HG03159 (cell line): ENCODE data around the gene PPM1A.

ENCODE experiments used
- ATAC-seq: cut with Tn5 transposase; IDR thresholded peaks from one replicate; pipeline ENCODE4 v1.9.1; 2021; ENCODE audit warnings: mild to moderate bottlenecking, moderate library complexity; ENCODE audit not compliant: unreplicated experiment

PPM1A gene

DNA sequence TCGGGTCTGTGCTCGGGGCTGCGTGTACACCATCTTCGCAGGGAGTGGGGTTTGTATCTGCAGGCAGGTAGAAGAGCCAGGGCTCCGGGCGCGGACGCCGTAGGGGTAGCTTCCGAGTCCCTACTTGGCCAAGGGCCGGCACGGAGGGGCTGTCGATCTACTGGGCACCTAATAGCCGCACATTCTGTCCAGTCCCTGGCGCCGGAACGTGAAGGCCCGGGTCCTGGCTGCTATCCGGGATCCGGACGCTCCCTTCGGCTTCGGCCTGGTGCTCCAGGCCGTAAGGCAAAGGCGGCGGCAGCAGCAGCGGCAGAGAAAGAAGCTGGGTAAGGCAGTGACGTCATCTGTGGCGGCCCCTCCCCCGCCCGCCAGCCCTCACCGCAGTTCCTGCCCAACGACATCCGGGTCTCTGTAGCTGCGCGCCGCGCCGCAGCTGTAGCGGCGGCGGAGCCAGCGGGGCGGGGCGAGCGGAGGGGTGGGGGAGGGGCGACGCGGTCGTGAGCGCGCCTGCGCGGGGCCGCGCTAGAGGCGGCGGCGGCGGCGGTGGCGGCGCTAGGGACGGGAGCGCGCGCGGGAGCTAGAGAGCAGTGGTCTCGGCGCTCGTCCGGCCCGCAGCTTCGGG, at the start of gene PPM1A:
PPM1A (plus strand) TSS at position 525 of the 622 bp plus-strand sequence. CDS start 33,483 bp downstream, outside the sequence.
- peak; percentile 70 for ATAC-seq

DNA sequence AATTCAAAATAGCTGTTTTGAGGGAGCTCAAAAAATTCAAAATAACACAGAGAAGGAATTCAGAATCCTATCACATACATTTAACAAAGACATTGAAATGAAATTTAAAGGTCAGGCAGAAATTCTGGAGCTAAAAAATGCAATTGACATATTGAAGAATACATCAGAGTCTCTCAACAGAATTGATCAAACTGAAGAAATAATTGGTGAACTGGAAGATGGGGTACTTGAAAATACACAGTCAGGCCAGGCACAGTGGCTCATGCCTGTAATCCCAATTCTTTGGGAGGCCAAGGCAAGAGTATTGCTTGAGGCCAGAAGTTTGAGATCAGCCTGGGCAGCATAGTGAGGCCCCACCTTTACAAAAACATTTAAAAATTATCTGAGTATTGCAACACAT, 49.7 kb upstream of the PPM1A start:
- no peak for ATAC-seq

DNA sequence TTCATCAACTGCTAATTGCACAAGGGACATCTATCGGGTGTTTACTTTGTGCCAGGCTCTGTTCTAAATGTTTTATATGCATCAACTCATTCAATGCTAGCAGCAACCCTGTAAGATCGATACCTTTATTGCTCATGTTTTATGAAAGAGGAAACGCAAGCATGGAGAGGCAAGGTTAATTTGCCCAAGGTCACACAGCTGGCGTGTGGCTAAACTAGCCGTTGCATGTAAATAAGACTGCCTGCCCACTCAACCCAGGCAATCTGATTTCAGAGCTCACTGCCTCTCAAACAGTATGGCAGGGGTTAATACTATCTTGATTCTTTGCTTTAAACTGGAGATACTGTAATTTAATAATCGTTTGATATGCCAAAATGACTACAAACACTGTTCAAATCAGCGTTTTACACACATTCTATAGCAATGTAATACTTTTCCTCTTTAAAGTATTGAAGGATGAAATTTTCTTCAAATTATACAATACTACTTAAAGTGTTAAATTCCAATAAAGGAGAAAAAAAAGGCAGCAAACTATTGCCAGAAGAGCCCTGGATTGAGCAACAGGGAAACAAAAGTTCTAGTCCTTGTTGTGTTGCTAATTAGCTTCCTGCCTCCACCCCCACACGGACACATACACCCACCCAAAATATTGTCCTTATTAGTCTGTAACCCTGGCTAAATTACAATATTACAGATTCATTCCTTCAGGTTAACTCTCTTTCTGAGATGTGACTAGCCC, 44.7 kb upstream of the PPM1A start:
- peak; percentile 88 for ATAC-seq

DNA sequence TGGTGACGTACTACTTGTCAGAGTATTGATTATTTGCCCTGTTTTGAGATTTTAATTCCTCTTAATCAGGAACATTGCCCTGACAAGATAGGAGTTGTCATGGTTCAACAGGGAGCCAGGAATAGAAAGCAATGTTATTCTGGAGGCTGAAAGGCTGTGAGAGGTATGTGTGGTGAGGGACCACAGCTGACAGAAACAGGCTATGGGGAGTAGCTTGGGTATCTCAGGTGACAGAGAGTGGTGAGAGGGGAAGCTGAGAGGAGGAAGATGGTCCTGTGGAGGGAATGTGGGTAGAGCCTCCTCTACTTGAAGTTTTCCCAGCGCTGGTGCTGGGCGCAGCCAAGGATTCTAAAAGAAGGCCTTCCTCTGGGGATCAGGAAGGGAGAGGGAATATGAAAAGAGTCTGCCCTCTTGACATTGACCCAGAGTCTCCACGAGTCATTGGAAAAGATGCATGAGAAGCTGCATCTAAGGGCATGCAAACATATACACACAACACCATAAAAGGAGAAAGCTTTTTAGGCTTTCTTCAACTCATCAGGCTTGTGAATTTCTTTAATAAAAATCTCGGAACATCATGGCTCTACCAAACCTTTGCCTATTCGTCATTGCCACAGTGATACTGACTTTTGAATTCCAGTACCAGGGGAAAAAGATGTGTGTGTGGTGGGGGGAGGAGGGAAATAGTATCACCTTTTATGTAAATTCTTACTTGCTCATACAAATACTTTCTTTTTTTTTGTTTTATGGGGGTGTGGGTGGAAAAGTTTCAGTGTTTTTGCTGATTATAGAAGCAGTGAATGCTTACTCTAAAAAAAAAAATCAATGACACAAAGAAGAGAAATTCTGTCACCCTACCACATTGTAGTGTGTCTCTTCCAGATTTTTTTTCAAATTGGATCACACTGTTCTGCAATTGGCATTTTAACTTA, 43.9 kb upstream of the PPM1A start:
- peak; percentile 37 for ATAC-seq

DNA sequence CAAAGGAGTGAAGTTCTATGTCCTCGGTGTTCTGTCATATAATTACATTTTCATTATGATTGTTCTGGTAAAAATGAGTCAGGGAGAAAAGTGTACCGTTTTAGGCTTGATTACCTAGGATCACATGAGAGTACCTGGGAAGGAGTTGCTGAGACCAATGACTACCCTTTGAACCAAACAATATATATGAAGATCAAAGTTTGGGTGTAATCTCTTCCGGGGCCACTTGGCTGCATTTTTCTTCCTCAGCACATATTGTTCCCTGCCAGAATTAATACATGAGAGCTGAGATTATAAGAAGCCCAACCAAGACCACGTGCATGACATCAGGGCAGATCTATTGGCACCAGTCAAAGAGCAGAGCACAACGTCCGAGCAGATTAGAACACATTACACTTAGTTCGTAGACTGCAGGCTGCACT, 42.8 kb upstream of the PPM1A start:
- no peak for ATAC-seq

DNA sequence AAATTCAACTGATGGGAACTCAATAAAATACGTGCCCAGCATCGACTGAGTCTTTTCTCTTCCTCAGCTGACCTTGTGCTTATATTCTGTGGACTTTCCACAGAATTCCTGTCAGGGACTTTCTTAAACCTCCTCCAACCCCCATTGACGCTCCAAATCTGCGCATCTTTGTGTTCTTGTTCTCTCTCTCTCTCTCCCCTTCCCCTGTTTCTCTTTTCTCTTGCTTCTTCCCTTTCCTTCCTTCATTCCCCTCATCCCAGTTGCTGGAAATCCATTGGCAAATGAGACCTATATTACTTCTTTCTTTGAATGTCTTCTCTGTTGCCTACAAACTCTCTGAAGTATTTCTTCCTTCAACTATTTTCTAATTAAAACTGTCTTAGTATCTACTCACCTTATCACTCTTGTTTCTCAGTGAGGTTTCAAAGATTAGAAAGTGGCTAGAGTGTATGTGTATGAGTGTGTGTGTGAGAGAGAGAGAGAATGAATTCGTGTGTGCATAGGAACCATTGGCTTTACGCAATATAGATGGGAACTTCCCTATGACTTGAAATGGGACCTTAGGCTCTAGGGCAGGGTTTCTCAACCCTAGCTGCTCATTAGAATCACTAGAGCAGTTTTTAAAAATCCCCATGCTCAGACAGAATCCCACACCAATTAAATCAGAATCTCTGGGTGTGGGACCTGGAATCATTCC, 42.0 kb upstream of the PPM1A start:
- no peak for ATAC-seq

DNA sequence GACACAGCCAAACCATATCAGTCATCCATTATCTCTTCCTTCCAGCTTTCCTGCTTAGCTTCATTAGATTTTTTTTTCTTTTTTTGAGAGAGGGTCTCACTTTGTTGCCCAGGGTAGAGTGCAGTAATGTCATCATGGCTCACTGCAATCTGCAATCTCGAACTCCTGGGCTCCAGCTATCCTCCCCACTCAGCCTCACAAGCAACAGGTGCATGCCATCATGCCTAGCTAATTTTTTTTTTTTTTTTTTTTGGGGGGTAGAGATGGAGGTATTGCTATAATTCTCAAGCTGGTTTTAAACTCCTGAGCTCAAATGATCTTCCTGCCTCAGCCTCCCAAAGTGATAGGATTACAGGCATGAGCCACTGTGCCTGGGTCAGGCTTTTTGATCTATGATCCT, 38.3 kb upstream of the PPM1A start:
- no peak for ATAC-seq

DNA sequence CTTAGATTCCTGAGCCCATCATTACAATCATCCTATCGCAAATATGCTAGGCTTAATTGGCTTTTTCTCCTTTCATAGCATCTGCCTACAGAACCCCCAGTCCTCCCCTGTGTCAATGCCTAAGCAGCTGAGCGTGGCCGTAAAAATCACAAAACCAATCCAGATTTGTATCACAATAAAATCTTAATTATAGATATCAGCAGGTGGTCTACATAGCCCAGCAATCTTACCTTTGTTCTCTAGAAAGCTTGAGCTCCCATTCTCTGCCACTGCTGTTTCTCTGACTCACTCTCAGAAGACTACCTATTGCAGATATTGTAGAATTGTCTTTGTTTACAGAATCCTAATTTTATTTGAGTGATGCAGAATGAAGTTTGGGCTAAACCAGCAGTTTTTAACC, 37.9 kb upstream of the PPM1A start:
- no peak for ATAC-seq

DNA sequence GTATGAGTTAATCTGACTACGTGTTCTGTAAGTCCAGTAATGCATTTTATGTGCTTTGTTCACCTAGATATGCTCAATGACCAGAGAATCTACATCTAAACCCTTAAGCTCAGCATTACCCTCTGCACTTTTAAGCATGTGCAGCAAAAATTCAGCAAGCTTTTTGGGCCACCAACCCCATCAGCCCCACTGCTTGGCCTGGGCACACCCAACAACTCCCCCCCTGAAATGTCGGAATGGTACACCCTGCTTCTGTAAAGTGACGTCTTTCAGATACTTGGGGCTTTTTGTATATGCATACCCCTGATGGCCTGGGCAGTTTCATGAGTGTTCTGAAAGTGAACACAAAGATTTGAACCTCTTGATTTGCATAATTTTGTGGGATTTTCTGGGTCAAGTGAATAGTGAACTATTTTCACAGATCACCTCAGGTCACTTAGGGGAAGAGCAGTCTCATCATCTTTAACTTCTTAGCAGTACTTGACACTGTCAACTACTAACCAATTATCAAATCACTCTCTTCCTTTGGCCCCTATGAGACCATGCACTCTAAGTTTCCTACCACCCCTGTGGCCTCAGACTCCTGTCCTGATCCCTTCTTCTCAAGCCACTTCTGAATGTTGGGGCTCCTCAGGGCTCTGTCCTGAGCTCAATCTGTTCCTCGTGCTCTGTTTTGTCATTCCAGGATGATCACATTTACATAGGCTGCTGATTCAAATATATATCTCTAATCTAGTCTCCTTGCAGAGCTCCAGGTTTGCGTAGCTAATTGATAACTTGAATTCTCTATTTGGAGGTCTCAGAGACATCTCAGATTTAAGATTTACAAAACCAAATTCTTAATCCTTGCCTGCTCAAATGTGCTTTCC, 36.3 kb upstream of the PPM1A start:
- peak; percentile 93 for ATAC-seq

DNA sequence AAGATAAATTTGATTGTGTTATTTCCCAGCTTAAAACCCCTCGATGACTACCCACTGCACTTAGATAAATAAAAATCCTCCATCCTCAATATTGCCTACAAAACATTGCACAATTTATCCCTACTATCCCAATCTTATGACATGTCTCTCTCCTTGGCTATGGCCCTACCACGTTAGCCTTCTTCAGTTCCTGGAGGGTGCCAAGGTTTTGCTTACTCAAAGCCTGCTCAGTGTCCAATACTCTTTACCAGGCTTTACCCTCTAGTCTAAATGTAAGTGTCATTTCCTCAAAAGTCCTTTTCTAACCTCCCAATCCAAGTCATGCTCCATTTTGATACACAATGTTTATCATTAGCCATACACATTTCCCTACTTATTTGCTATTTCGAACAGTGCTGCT, 35.0 kb upstream of the PPM1A start:
- no peak for ATAC-seq

DNA sequence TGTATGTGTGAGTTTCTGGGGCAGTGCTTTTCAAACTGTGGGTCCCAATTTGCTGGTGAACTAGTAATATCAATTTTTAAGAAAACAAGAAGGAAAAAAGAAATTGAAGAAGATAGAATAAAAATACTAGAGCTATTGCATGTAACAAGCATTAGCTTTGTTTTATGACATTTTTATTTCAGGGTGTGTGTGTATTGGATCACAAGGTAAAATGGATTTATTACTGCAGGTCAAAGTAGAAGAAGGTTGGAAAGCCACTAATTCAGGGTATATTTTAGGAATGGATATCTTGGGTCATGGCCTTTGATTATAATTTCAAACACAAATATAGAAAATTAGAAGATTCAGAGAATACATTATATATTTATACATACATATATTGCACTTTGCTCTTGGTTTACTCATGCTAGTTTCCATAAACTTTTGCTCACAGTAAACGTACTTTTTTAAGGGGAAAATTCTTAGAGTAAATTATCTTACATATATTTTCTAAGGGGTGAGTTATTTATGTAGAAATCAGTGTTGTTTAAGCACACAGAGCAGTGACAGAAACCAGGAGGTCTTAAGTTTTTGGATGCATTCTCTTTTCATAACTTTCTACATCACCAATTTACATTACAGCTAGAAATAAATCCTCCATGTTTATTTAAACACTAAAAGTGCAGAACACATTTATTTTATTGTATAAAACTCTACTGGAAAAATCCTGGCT, 34.5 kb upstream of the PPM1A start:
- ATAC-seq, result no peak

DNA sequence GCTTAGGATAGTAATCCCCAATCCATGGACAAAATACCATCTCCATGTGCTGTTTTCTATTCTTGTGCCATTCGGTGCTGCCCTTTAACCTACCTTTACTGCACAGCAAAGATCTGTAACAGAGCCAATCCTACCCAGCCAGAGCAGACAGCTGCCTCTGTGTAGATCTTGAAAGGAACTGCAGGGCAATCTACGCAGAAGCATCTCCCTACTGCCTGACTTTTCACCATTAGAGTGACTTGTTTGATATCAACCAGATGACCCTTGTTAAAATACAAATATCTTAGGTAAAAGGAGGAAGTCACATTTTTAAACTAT, 33.9 kb upstream of the PPM1A start:
- no peak for ATAC-seq

DNA sequence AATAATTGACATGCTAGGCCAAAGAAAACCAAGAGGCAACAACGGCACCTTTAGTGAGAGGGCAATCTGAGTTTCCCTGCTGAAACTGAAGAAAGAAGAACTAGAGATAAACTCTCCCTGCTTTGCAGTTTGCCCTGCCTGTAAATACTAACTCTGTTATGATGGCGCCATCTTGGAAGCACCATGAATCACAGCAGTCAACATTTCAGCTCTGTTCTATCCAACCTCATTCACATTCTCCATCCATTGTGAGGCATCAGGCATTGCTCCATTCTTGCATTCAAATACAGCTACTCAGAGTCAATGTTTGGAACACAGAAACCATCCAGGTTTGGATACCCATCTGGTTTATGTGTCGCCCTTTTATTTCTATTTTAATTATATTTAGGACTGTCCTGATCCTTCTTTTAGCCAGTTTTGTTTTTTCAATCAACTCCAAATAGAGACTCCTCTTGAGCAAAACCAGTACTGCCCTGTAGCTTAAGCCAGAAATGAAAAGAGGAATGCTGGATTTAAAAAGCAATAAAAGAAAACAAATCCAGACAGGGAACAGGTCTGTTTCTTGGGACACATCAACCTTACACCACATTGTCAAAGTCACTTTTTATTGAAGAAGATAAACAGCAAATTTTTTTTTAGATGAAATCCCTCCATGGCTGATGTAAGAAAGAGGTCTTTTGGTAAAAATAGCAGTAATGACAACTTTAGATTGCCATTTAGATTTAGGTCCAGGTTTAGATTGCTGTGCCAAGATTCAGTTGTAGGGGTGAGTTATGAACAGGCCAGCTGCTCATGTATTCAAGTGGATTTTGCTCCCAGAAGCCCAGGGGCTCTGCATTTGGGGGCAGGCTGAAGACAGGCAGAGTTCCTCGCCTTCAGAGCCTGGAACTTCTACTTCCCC, 33.3 kb upstream of the PPM1A start:
- no peak for ATAC-seq

DNA sequence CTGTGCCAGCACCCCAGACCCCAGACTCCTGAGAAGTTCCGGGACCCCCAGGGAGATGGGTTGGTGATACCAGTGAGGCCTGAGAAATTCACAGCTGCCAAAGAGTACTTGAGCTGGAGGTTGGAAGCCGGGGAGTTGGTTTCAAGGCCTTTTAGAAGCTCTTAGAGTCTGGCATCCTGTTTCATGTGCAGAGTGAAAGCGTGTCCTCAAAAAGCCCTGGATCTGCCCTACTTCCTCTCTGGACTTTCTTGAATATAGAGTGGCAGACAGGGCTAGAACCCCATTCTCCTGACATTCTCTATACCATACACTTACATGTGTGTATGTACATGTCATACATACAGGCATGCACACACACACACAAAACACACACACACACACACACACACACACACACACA, 31.3 kb upstream of the PPM1A start:
- no peak for ATAC-seq

DNA sequence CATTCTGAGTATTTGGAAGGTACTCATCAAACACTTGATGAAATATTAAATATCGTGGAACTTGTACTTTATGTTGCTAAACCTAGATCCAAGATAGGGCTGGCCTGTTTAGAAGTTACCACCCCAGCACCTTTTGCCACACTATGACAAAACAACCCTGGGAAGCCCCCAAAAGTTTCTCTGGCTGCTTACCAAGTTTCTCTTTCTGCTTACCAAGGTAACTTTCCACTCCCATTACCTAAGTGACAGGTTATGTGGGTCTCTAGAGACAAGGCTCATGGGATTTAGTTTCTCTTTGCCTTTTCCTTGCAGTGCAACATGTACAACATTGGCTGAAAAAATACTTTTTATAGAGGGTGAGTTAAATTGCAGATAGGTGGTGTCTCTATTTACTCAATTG, 28.9 kb upstream of the PPM1A start:
- ATAC-seq, result peak; percentile 60

DNA sequence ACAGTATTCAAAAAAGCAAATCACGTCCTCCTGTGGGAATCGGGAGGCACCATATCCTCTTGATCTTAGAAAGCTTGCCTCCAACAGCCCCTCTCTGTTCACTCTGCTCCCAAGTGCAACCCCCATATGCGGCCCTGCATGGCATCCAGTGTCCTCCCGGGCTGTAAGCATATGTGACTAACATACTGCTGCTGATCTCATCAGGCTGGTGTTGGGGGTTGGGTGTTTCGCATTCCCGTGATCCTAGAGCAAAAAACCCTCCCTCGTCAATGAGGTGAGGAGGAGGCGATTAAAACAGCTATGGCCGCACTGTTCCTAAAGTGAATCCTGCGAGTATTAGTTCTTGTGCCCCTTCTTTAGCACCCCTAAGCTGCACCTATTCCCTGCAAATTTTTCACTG, 28.1 kb upstream of the PPM1A start:
- no peak for ATAC-seq

DNA sequence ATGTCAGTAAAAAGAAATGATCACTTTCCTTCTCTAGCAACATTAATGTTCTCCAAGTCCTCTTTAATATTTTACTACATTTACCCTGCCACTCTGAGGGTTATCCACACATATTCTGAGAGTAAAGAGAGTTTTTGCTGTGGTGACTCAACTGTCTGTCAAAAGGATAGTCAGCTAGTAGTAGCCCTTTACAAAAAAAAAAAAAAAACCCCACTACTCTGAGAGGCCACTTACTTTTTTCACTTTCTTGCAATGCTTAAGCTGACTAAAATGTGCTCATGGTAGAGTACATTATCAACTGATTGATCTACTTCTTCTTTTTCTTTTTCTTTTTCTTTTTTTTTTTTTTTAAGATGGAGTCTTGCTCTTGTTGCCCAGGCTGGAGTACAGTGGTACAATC, 27.6 kb upstream of the PPM1A start:
- no peak for ATAC-seq

DNA sequence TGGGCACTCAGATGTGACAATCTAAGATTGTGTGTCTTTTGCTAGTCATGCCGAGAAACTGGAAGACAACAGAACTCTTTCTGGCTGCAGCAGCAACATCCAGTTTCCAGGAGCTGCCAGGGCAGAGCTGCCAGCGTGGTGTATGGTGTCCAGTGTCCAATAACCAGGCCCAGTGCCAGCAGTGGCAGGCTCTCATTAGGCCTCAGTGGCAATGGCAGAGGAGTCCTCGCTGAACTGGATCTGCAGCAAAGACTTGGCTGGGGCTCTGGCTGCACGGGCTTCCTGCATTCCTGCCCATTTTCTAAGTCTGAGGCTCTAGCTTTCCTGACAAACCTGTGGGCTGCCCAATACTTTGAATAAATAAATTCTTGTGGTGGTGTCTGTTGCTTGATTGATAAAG, 26.2 kb upstream of the PPM1A start:
- ATAC-seq, result no peak

DNA sequence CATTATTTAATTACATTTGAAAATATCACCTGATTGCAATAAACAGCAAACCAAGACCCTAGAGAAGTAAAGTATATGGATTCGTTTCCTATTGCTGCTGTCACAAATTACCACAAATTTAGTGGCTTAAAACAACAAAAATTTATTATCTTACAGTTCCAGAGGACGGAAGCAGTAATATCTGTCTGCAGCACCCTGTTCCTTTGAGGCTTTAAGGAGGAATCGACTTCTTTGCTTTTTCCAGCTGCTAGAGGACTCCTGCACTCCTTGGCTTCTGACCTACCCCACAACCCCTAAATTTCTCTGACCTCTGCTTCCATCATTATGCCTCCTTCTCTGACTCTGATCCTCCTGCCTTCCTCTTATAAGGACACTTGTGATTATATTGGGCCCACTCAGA, 23.8 kb upstream of the PPM1A start:
- no peak for ATAC-seq
